ENCODE data around the gene SPON2. TPM values are rescaled to one million over a fixed set of nuclear protein-coding genes. Genes with fewer than 3 reads are reported as not detected.

The SPON2 gene
- total RNA-seq, 5 donors from 2014 or later (not counting 1 experiment from before 2014, with no cell fraction given): 13.6 to 39.8 (median 18.9) TPM

Other genes with a start within 250 kb of the SPON2 start
- 100 to 1,000 TPM; 182 to 225 (median 218) TPM for gene GAK, start 240.3 kb downstream of the SPON2 start, total RNA-seq
- 10 to 100 TPM; 44.3 to 60.9 (median 53.0) TPM for gene TMEM175, start 240.1 kb downstream of the SPON2 start, total RNA-seq
- 10 to 100 TPM; 22.6 to 46.4 (median 36.9) TPM for gene DGKQ, start 199.0 kb downstream of the SPON2 start, total RNA-seq
- gene IDUA, start 185.5 kb downstream of the SPON2 start, total RNA-seq: 10 to 100 TPM; 60.4 to 96.5 (median 78.7) TPM
- 1 to 10 TPM in 1 of 5 donors, under 1 TPM in 3, not detected in 1; 0.16 to 1.5 (median 0.39) TPM for gene SLC26A1, start 179.2 kb downstream of the SPON2 start, total RNA-seq
- gene FGFRL1, start 161.0 kb downstream of the SPON2 start, total RNA-seq: 10 to 100 TPM; 14.9 to 25.2 (median 23.7) TPM
- gene RNF212, start 59.0 kb downstream of the SPON2 start, total RNA-seq: 1 to 10 TPM; 3.0 to 5.3 (median 3.9) TPM
- gene CTBP1, start 76.5 kb upstream of the SPON2 start, total RNA-seq: 100 to 1,000 TPM; 185 to 232 (median 207) TPM
- 100 to 1,000 TPM in 2 of 5 donors, 10 to 100 TPM in 3; 62.3 to 114 (median 87.2) TPM for gene MAEA, start 117.3 kb upstream of the SPON2 start, total RNA-seq
- gene UVSSA, start 174.6 kb upstream of the SPON2 start, total RNA-seq: 10 to 100 TPM; 39.9 to 53.7 (median 42.7) TPM
- gene NKX1-1, start 233.9 kb upstream of the SPON2 start, total RNA-seq: not detected

Data from T-cell (primary cell).